IMR-90 (cell line): ENCODE data around the gene TM4SF20. TPM values are rescaled to one million over a fixed set of nuclear protein-coding genes. Genes with fewer than 3 reads are reported as not detected.

Experiments used
- ATAC-seq: fragments of 200-7000 bp; cut with Tn5 transposase; 2 replicates; pipeline ENCODE4 v1.9.1; 2020; ENCODE audit warnings: low read depth, mild to moderate bottlenecking, moderate library complexity
- BruUV-seq: library from RNA; stranded (reverse); fragments of 400-500 nt; replicated peaks from 2 replicates; lab custom pipeline; 2021; lab: Mats Ljungman, UMichigan
- CTCF ChIA-PET: fragments of 300-600 bp; formaldehyde crosslinking; extraction: SDS; loops from one replicate; lab custom pipeline; 2021; ENCODE audit warnings: antibody characterized with exemption; lab: Yijun Ruan, JAX
- POLR2A ChIA-PET: fragments of 300-600 bp; sonication (Branson Sonifier 250); formaldehyde crosslinking; loops from one replicate; lab custom pipeline; 2022; ENCODE audit warnings: antibody characterized with exemption; ENCODE audit not compliant: unreplicated experiment; lab: Charles Lee
- DNase-seq: peaks from one replicate; pipeline ENCODE4 v3.0.0; 2013
- H2AFZ ChIP-seq: replicated peaks from 2 replicates; pipeline ENCODE3; 2013; ENCODE audit warnings: low read length, mild to moderate bottlenecking; ENCODE audit not compliant: poor library complexity
- H2AK5ac ChIP-seq: 2 replicates; pipeline ENCODE4 v1.6.1; 2013; ENCODE audit warnings: low read depth, low read length, inconsistent platforms
- H2AK9ac ChIP-seq: replicated peaks from 2 replicates; pipeline ENCODE3; 2013; ENCODE audit warnings: mild to moderate bottlenecking, low read depth, low read length, moderate library complexity; ENCODE audit not compliant: poor library complexity
- H2BK120ac ChIP-seq: 2 replicates; pipeline ENCODE4 v1.6.1; 2013; ENCODE audit warnings: low read depth, low read length, inconsistent platforms
- H2BK15ac ChIP-seq: 3 replicates; pipeline ENCODE4 v1.6.1; 2013; ENCODE audit warnings: low read depth, low read length, inconsistent platforms
- H2BK20ac ChIP-seq: 2 replicates; pipeline ENCODE4 v1.6.1; 2013; ENCODE audit warnings: low read depth, mild to moderate bottlenecking, inconsistent platforms, low read length, moderate library complexity
- H2BK5ac ChIP-seq: 2 replicates; pipeline ENCODE4 v1.6.1; 2013; ENCODE audit warnings: mild to moderate bottlenecking, low read depth, low read length, inconsistent platforms; ENCODE audit not compliant: poor library complexity, severe bottlenecking
- H3K14ac ChIP-seq: replicated peaks from 2 replicates; pipeline ENCODE4 v1.6.1; 2013; ENCODE audit warnings: low read depth, low read length, inconsistent platforms
- H3K18ac ChIP-seq: 2 replicates; pipeline ENCODE4 v1.6.1; 2013; ENCODE audit warnings: low read depth, low read length, control low read depth
- H3K23ac ChIP-seq: 2 replicates; pipeline ENCODE4 v1.6.1; 2013; ENCODE audit warnings: low read depth, low read length, inconsistent platforms
- H3K27ac ChIP-seq: 2 replicates; pipeline ENCODE4 v1.5.1; 2013; ENCODE audit warnings: mild to moderate bottlenecking, control low read depth, low read length; ENCODE audit not compliant: insufficient read depth
- H3K27me3 ChIP-seq: 2 replicates; pipeline ENCODE4 v1.6.1; 2013; ENCODE audit warnings: low read length; ENCODE audit not compliant: control insufficient read depth, insufficient read depth
- H3K36me3 ChIP-seq: 2 replicates; pipeline ENCODE4 v1.6.1; 2013; ENCODE audit warnings: low read length, mixed read lengths; ENCODE audit not compliant: control insufficient read depth, insufficient read depth
- H3K4ac ChIP-seq: 2 replicates; pipeline ENCODE4 v1.6.1; 2013; ENCODE audit warnings: low read depth, low read length, inconsistent platforms
- H3K4me1 ChIP-seq: 2 replicates; pipeline ENCODE4 v1.6.1; 2013; ENCODE audit warnings: low read length, mixed read lengths; ENCODE audit not compliant: control insufficient read depth, insufficient read depth
- H3K4me2 ChIP-seq: 2 replicates; pipeline ENCODE4 v1.6.1; 2013; ENCODE audit warnings: low read depth, mild to moderate bottlenecking, control low read depth, low read length, moderate library complexity
- H3K4me3 ChIP-seq: 2 replicates; pipeline ENCODE4 v1.5.1; 2013; ENCODE audit warnings: low read depth, mild to moderate bottlenecking, control low read depth, low read length, moderate library complexity; ENCODE audit not compliant: insufficient read depth
- H3K56ac ChIP-seq: 2 replicates; pipeline ENCODE4 v1.6.1; 2013; ENCODE audit warnings: low read length, inconsistent platforms; ENCODE audit not compliant: insufficient read depth; ENCODE audit errors: extremely low read depth
- H3K79me1 ChIP-seq, 2 experiments: 2 replicates each; pipeline ENCODE4 v1.6.1; 2013; ENCODE audit warnings: low read length in 2 of 2, inconsistent platforms in 1 of 2, low read depth in 1 of 2
- H3K9ac ChIP-seq: 2 replicates; pipeline ENCODE4 v1.6.1; 2013; ENCODE audit warnings: low read depth, low read length, control low read depth
- H3K9me1 ChIP-seq: 2 replicates; pipeline ENCODE4 v1.6.1; 2013; ENCODE audit warnings: low read length, inconsistent platforms; ENCODE audit not compliant: insufficient read depth
- H3K9me3 ChIP-seq: 2 replicates; pipeline ENCODE4 v1.6.1; 2013; ENCODE audit warnings: low read length; ENCODE audit not compliant: control insufficient read depth, insufficient read depth
- H4K20me1 ChIP-seq: 2 replicates; pipeline ENCODE4 v1.6.1; 2013; ENCODE audit warnings: low read length, inconsistent platforms; ENCODE audit not compliant: insufficient read depth
- H4K5ac ChIP-seq: 2 replicates; pipeline ENCODE4 v1.6.1; 2013; ENCODE audit warnings: mild to moderate bottlenecking, low read depth, low read length, control low read depth
- H4K8ac ChIP-seq, 2 experiments: 2 replicates each; pipeline ENCODE4 v1.6.1; 2013; ENCODE audit warnings: low read depth in 2 of 2, low read length in 2 of 2, control low read depth in 1 of 2, inconsistent platforms in 1 of 2
- H4K91ac ChIP-seq: 2 replicates; pipeline ENCODE4 v1.6.1; 2013; ENCODE audit warnings: low read depth, low read length, inconsistent platforms; ENCODE audit not compliant: insufficient read depth
- BHLHE40 ChIP-seq: fragments of 150-350 bp; IDR thresholded peaks from 2 replicates; pipeline ENCODE4 v1.6.1; 2016; ENCODE audit warnings: mild to moderate bottlenecking, low read depth, low read length
- CEBPB ChIP-seq: IDR thresholded peaks from 2 replicates; pipeline ENCODE4 v1.6.1; 2012; ENCODE audit warnings: low read depth, low read length, improper control_type of control experiment
- CHD1 ChIP-seq: IDR thresholded peaks from 2 replicates; pipeline ENCODE4 v1.6.1; 2012; ENCODE audit warnings: low read depth, low read length, improper control_type of control experiment
- FOS ChIP-seq: fragments of 150-350 bp; IDR thresholded peaks from 2 replicates; pipeline ENCODE4 v1.6.1; 2016; ENCODE audit warnings: low read depth, low read length
- MAFK ChIP-seq: IDR thresholded peaks from 2 replicates; pipeline ENCODE4 v1.6.1; 2012; ENCODE audit warnings: low read depth, low read length, improper control_type of control experiment
- MAZ ChIP-seq: IDR thresholded peaks from 2 replicates; pipeline ENCODE4 v1.6.1; 2012; ENCODE audit warnings: low read depth, mild to moderate bottlenecking, low read length, improper control_type of control experiment, moderate library complexity, borderline replicate concordance
- MXI1 ChIP-seq: IDR thresholded peaks from 2 replicates; pipeline ENCODE4 v1.6.1; 2012; ENCODE audit warnings: low read depth, mild to moderate bottlenecking, low read length, moderate library complexity, borderline replicate concordance
- NFE2L2 ChIP-seq: fragments of 150-350 bp; IDR thresholded peaks from 2 replicates; pipeline ENCODE4 v1.6.1; 2016; ENCODE audit warnings: low read depth, mild to moderate bottlenecking, low read length
- POLR2A ChIP-seq: IDR thresholded peaks from 2 replicates; pipeline ENCODE4 v1.6.1; 2012; ENCODE audit warnings: mild to moderate bottlenecking, low read depth, low read length
- RAD21 ChIP-seq: IDR thresholded peaks from 2 replicates; pipeline ENCODE4 v1.6.1; 2012; ENCODE audit warnings: low read length, improper control_type of control experiment
- RCOR1 ChIP-seq: IDR thresholded peaks from 2 replicates; pipeline ENCODE4 v1.6.1; 2012; ENCODE audit warnings: mild to moderate bottlenecking, low read length, improper control_type of control experiment; ENCODE audit not compliant: insufficient replicate concordance
- RFX5 ChIP-seq: IDR thresholded peaks from 2 replicates; pipeline ENCODE4 v1.8.0; 2012; ENCODE audit warnings: low read depth, mild to moderate bottlenecking, low read length, moderate library complexity
- SMC3 ChIP-seq: fragments of 150-350 bp; IDR thresholded peaks from 2 replicates; pipeline ENCODE4 v1.6.1; 2016; ENCODE audit warnings: low read depth, mild to moderate bottlenecking, antibody characterized with exemption, low read length, moderate library complexity
- WGBS, 2 experiments: methylation state at CpG; one replicate each; pipeline versions ENCODE4 v1.1.5 to v1.1.7; 2013; ENCODE audit warnings: missing lambda C conversion rate in 2 of 2; ENCODE audit not compliant: insufficient read length in 1 of 2; ENCODE audit errors: extremely low coverage in 2 of 2; 5-methylcytosine and 5-hydroxymethylcytosine counted together
- dilution Hi-C: fragments of 300-500 bp; cut with HindIII; formaldehyde crosslinking; loops from one replicate; pipeline ENCODE4 v1.14.3; 2018; ENCODE audit warnings: low sequenced_read_pairs; ENCODE audit not compliant: unreplicated experiment
- in situ Hi-C: fragments of 300-500 bp; cut with MboI; formaldehyde crosslinking; loops from 3 replicates; pipeline ENCODE4 v1.14.3; 2019; ENCODE audit warnings: low sequenced_read_pairs, inconsistent platforms, mixed read lengths
- intact Hi-C: fragments of 100-400 bp; cut with micrococcal nuclease; formaldehyde crosslinking; loops from 2 replicates; pipeline ENCODE4 v1.10.0; 2022
- polyA plus RNA-seq, 3 experiments: library from polyadenylated mRNA; depleted of rRNA; stranded (reverse); fragments of >200 nt; gene quantifications; 2 replicates each; pipeline ENCODE4 v1.2.3, GENCODE V29; 2012; ENCODE audit warnings: low replicate concordance in 1 of 3
- total RNA-seq: library from RNA; depleted of rRNA; stranded (reverse); fragments of >200 nt; gene quantifications from 2 replicates; pipeline ENCODE4 v1.2.3, GENCODE V29; 2012
- TF ChIP-seq, protein P1 (sequence below): fragments of 150-350 bp; IDR thresholded peaks from 2 replicates; pipeline ENCODE4 v1.6.1; 2017; ENCODE audit warnings: mild to moderate bottlenecking, antibody characterized with exemption, low read length, low read depth
- TF ChIP-seq, protein P2 (sequence below): fragments of 150-350 bp; IDR thresholded peaks from 2 replicates; pipeline ENCODE4 v1.6.1; 2016; ENCODE audit warnings: low read depth, mild to moderate bottlenecking, low read length, moderate library complexity, borderline replicate concordance
- TF ChIP-seq, protein P3 (sequence below): conservative IDR thresholded peaks from 2 replicates; pipeline ENCODE4 v1.5.1; 2012; ENCODE audit warnings: mild to moderate bottlenecking, low read depth, low read length, improper control_type of control experiment

Gene TM4SF20
- total and polyA plus RNA-seq, 2 of the 4 experiments (the other 2 are of a cell fraction) = under 0.01 to 0.03 TPM

GRCh38 chr2:227402959-227403358 lies 23.9 kb upstream of the TM4SF20 start:
- Histone ChIP-seq H2AK5ac (no peak overlapping the region), H3K4me2 (no peak overlapping the region), H2AFZ (no peak overlapping the region), H4K91ac (no peak overlapping the region), H3K4ac (no peak overlapping the region), H2AK9ac (no peak overlapping the region), H4K8ac (no peak overlapping the region), H3K27ac (no peak overlapping the region), H3K36me3 (no peaks in the 10 kb centered on the region), H3K27me3 (no peaks in the 10 kb centered on the region), H3K23ac (no peak overlapping the region), H4K20me1 (no peaks in the 10 kb centered on the region), H2BK5ac (no peak overlapping the region), H3K4me1 (peaks cover 1% of the 10 kb centered on the region; the same call in 1 of the 2 replicates), H2BK120ac (no peak overlapping the region), H2BK20ac (no peak overlapping the region), H3K9me3 (no peaks in the 10 kb centered on the region), H3K4me3 (no peak overlapping the region), H3K56ac (no peak overlapping the region), H3K9ac (no peak overlapping the region), H2BK15ac (no peak overlapping the region), H3K9me1 (no peaks in the 10 kb centered on the region), H3K14ac (no peak overlapping the region), H3K79me1 (no peaks in the 10 kb centered on the region), H3K18ac (no peak overlapping the region), H4K5ac (no peak overlapping the region)
- no peak for DNase-seq
- ChIA-PET POLR2A (no interaction called here), CTCF (no interaction called here)
- dilution Hi-C loops (no loop called here), in situ Hi-C loops (loop anchor here (10.0 kb wide), 1 partner anchor 472 kb away; the partner anchor contains the start of gene DAW1), intact Hi-C loops (loop anchor here (10.0 kb wide), 2 partner anchors 268 to 1252 kb away; no protein-coding TSS in a partner anchor)
- no CpG with 5 or more reads among the region's 4 CpGs for WGBS, 2 experiments
- no peak for ATAC-seq
- TF ChIP-seq POLR2A (no peak), MAZ (no peak), BHLHE40 (no peak), MAFK (no peak), SMC3 (no peak), RAD21 (no peak), MXI1 (no peak), RCOR1 (no peak), RFX5 (no peak), NFE2L2 (no peak), CHD1 (no peak), FOS (no peak), CEBPB (no peak)
- TF ChIP-seq, protein P1, sequence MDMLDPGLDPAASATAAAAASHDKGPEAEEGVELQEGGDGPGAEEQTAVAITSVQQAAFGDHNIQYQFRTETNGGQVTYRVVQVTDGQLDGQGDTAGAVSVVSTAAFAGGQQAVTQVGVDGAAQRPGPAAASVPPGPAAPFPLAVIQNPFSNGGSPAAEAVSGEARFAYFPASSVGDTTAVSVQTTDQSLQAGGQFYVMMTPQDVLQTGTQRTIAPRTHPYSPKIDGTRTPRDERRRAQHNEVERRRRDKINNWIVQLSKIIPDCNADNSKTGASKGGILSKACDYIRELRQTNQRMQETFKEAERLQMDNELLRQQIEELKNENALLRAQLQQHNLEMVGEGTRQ = no peak
- TF ChIP-seq, protein P2, sequence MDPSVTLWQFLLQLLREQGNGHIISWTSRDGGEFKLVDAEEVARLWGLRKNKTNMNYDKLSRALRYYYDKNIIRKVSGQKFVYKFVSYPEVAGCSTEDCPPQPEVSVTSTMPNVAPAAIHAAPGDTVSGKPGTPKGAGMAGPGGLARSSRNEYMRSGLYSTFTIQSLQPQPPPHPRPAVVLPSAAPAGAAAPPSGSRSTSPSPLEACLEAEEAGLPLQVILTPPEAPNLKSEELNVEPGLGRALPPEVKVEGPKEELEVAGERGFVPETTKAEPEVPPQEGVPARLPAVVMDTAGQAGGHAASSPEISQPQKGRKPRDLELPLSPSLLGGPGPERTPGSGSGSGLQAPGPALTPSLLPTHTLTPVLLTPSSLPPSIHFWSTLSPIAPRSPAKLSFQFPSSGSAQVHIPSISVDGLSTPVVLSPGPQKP = no peak
- TF ChIP-seq, protein P3, sequence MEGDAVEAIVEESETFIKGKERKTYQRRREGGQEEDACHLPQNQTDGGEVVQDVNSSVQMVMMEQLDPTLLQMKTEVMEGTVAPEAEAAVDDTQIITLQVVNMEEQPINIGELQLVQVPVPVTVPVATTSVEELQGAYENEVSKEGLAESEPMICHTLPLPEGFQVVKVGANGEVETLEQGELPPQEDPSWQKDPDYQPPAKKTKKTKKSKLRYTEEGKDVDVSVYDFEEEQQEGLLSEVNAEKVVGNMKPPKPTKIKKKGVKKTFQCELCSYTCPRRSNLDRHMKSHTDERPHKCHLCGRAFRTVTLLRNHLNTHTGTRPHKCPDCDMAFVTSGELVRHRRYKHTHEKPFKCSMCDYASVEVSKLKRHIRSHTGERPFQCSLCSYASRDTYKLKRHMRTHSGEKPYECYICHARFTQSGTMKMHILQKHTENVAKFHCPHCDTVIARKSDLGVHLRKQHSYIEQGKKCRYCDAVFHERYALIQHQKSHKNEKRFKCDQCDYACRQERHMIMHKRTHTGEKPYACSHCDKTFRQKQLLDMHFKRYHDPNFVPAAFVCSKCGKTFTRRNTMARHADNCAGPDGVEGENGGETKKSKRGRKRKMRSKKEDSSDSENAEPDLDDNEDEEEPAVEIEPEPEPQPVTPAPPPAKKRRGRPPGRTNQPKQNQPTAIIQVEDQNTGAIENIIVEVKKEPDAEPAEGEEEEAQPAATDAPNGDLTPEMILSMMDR = no peak
- no TSS peak for BruUV-seq
